Right cardiac atrium (tissue), 5 donors: Measurements from ENCODE around the gene SLC23A2. TPM values are rescaled to one million over a fixed set of nuclear protein-coding genes. Genes with fewer than 3 reads are reported as not detected.
"Not testable (repeated sequence)": the region's sequence is repeated elsewhere in the genome, so short reads cannot be mapped to it uniquely, and the experiment has no call there.

Source experiments
- ATAC-seq, 2 donors: fragments of 200-7000 bp; cut with Tn5 transposase; one replicate each; pipeline versions ENCODE4 v1.8.0 to v1.9.1; 2020; ENCODE audit warnings: moderate library complexity in 2 of 2, mild to moderate bottlenecking in 1 of 2
- DNase-seq, 3 donors: peaks; one replicate each; pipeline ENCODE4 v3.0.0-alpha.2; 2020
- H3K27ac ChIP-seq: one replicate; pipeline ENCODE4 v1.5.1; 2013; ENCODE audit warnings: mild to moderate bottlenecking, low read length, control low read depth, moderate library complexity
- H3K27me3 ChIP-seq: one replicate; pipeline ENCODE4 v1.6.1; 2013; ENCODE audit not compliant: control insufficient read depth, insufficient read depth
- H3K4me1 ChIP-seq: one replicate; pipeline ENCODE4 v1.6.1; 2013; ENCODE audit warnings: low read length; ENCODE audit not compliant: control insufficient read depth, insufficient read depth
- H3K4me3 ChIP-seq: one replicate; pipeline ENCODE4 v1.5.1; 2013; ENCODE audit warnings: low read length, control low read depth
- H3K9me3 ChIP-seq: one replicate; pipeline ENCODE4 v1.6.1; 2013; ENCODE audit warnings: low read length; ENCODE audit not compliant: control insufficient read depth
- WGBS: extraction: QIAGEN DNeasy Blood & Tissue Kit; methylation state at CpG from one replicate; pipeline ENCODE4 v1.1.7; 2013; 5-methylcytosine and 5-hydroxymethylcytosine counted together
- intact Hi-C, 4 donors: fragments of 100-400 bp; cut with DNase I; formaldehyde crosslinking; loops; one replicate each; pipeline versions ENCODE4 v1.11.0 to v1.14.0; 2022 to 2023
- polyA plus RNA-seq: library from polyadenylated mRNA; stranded (reverse); fragments of 200-250 nt; gene quantifications from one replicate; pipeline ENCODE4 v1.2.3, GENCODE V29; 2013
- total RNA-seq, 4 donors: library from RNA; stranded (reverse); fragmentation: NEBNext Ultra II Directional; extraction: Animal tissue kit (Norgen Biotek cat#: 25700); gene quantifications; one replicate each; pipeline ENCODE4 v1.2.1, GENCODE V29; 2021
- donor health status: healthy with polysubstance abuse.
- donor health status: DM: no; HTN: yes; CAD: no.
- donor health status: DM: no; HTN: no; CAD: no.
- donor health status: DM: no; HTN: yes; CAD: no; lungs with severe emphysema.
- donor health status: DM: yes; HTN: yes; CAD: no.

Gene SLC23A2
- total and polyA plus RNA-seq, 5 donors = 5.2 to 15.9 (median 12.6) TPM

- H3K27ac ChIP-seq = no peak overlapping the region
- H3K9me3 ChIP-seq = no peaks in the 10 kb centered on the region
- intact Hi-C loops = no loop called here
- H3K27me3 ChIP-seq = no peaks in the 10 kb centered on the region
- ATAC-seq = peak; percentile 43 to 55
- WGBS = 82% methylated on average over 8 of the region's 8 CpGs
- H3K4me1 ChIP-seq = no peaks in the 10 kb centered on the region
- no peak overlapping the region for H3K4me3 ChIP-seq
- DNase-seq = peak in 1 of 3 donors; percentile 49
Measured at GRCh38 chr20:4886771-4887527, 114.4 kb downstream of the SLC23A2 start.

DNA sequence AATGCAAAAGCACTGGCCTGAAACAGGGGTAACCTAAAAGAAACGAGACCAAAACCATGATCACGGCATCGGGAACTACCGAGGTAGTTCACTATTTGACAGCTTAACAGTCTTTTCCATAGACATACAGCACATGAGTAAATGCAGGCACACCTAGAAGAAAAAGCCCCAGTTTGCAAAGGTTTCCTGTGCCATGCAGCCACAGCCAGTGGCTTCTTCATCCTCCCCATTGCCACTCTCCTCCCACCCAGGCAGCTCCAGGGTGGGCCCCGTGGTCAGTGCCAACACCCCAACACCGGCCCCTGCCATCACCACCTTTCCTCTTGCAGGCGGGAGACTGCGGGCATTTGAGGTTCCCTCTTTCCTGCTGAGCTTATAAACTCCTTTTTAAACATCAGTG, 115.4 kb downstream of the SLC23A2 start:
- ATAC-seq (no peak), DNase-seq (no peak)
- intact Hi-C loops = no loop called here
- Histone ChIP-seq H3K4me3 (no peak overlapping the region), H3K9me3 (no peaks in the 10 kb centered on the region), H3K27ac (no peak overlapping the region), H3K27me3 (no peaks in the 10 kb centered on the region), H3K4me1 (no peaks in the 10 kb centered on the region)
- 85% methylated on average over 8 of the region's 8 CpGs for WGBS

DNA sequence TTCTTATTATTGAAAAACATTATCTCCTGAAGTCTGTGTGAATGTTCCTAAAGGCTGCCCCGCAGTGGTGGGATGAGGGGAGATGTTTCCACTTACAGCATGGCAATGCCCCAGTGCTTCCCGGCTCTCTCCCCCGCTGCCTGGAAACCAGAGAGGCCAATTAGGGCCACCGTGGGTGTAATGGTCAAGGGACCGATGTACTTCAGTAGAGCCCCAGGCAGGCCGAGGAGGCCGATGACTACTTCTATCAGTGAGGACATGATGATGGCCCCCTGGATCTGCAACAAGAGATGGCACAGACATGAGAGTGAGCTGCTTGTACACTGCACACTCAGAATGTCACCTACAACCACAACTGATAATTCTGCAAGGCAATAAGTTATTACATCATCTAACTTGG, 117.8 kb downstream of the SLC23A2 start:
- no peak overlapping the region for H3K4me3 ChIP-seq
- H3K9me3 ChIP-seq = no peaks in the 10 kb centered on the region
- ATAC-seq (peak in 1 of 2 donors; percentile 40), DNase-seq (peak in 1 of 3 donors; percentile 55)
- H3K27me3 ChIP-seq = no peaks in the 10 kb centered on the region
- intact Hi-C loops = no loop called here
- H3K27ac ChIP-seq = no peak overlapping the region
- 65% methylated on average over 7 of the region's 7 CpGs for WGBS
- no peaks in the 10 kb centered on the region for H3K4me1 ChIP-seq

DNA sequence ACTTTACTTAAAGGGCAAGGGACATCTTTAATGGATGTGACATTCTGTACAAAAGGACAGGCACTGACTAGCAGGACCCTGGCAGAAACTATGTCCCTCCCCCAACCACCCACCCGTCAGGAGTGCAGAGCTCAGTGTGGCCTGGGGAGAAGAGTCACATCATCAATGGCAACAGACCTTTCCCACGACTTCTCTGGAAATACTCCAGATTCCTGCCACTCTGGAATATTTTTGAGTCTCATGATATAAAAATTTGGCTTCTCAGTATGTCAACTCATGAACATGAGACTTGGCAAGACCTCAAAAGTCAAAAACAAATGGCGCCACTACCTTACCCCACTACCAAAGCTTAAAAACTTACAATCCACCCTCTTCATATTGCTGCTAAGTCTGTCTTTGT, 118.3 kb downstream of the SLC23A2 start:
- Histone ChIP-seq H3K4me3 (no peak overlapping the region), H3K27ac (no peak overlapping the region), H3K27me3 (no peaks in the 10 kb centered on the region), H3K9me3 (no peaks in the 10 kb centered on the region), H3K4me1 (no peaks in the 10 kb centered on the region)
- WGBS = 72% methylated on average over 3 of the region's 3 CpGs
- intact Hi-C loops = no loop called here
- ATAC-seq (no peak), DNase-seq (no peak)

- ATAC-seq = no peak
Measured at GRCh38 chr20:4881006-4881730, 120.1 kb downstream of the SLC23A2 start.

DNA sequence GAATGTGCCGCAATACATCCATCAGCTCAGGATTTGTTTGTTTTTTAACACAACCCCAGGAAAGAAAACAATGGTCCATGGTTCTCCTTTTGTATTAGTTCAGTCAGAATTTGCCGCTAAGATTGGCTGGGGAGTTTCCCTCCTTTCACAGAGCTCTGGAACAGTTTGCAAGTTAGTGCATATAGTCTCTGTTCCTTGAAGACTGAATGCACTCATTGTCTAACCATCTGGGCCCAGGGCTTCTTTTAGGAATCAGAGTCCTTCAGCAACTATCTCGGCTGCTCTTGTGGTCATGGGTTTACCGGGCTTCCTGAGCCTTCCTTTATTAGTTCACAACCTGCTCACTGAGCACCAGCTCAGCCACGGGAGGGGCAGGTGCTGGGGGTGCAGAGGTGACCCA, 121.3 kb downstream of the SLC23A2 start:
- H3K27me3 ChIP-seq = no peaks in the 10 kb centered on the region
- H3K9me3 ChIP-seq = no peaks in the 10 kb centered on the region
- WGBS = 73% methylated on average over 5 of the region's 5 CpGs
- DNase-seq (no peak), ATAC-seq (no peak)
- no peak overlapping the region for H3K4me3 ChIP-seq
- intact Hi-C loops = no loop called here
- H3K27ac ChIP-seq = no peak overlapping the region
- H3K4me1 ChIP-seq = no peaks in the 10 kb centered on the region

More at GRCh38 chr20:4881006-4881730, 120.1 kb downstream of the SLC23A2 start:
- H3K9me3 ChIP-seq = no peaks in the 10 kb centered on the region
- no peak overlapping the region for H3K27ac ChIP-seq
- DNase-seq = no peak
- intact Hi-C loops = no loop called here
- H3K27me3 ChIP-seq = no peaks in the 10 kb centered on the region
- H3K4me1 ChIP-seq = no peaks in the 10 kb centered on the region
- H3K4me3 ChIP-seq = no peak overlapping the region
- WGBS = 85% methylated on average over 9 of the region's 9 CpGs

- H3K9me3 ChIP-seq, H3K4me1 ChIP-seq, H3K27me3 ChIP-seq, ATAC-seq, DNase-seq, intact Hi-C loops, H3K4me3 ChIP-seq, H3K27ac ChIP-seq: not testable (repeated sequence)
- 82% methylated on average over 5 of the region's 5 CpGs for WGBS
Measured at GRCh38 chr20:4878099-4878498, 123.2 kb downstream of the SLC23A2 start.

DNA sequence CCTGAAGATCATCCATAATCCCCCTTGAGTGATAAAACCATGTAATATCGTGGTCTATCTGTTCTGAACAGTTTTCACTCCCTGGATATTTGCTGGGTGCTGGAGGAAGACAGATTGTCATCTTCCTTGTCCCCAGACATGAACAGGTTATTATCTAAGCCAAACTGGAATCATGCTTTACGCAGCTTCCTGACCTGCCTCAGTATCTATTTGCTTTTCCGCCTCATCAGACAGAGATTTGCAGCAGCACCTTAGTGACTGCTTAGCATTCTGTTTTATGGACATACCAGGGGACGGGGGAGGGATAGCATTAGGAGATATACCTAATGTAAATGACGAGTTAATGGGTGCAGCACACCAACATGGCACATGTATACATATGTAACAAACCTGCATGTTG, 124.6 kb downstream of the SLC23A2 start:
- 92% methylated on average over 5 of the region's 5 CpGs for WGBS
- intact Hi-C loops = no loop called here
- Histone ChIP-seq H3K27me3 (no peaks in the 10 kb centered on the region), H3K4me3 (no peak overlapping the region), H3K4me1 (no peaks in the 10 kb centered on the region), H3K9me3 (no peaks in the 10 kb centered on the region), H3K27ac (no peak overlapping the region)
- DNase-seq (no peak), ATAC-seq (no peak)

DNA sequence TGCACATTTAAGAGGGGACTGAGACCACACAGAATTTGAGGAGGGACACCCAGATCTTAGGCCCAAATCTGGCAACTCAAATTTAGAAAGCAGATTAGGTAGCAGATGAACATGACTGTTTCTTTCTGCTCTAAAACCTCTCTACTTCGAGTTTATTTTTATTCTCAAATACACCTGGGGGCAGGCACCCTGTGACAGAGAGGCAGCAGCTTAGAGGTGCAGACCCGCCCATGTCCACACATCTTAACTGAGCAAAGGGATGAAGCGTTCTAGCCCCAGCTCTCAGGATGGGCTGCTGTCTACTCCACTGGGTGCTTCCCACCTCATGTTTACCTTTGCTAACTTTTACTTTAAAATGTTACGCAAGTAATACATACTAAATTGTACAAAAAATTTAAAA, 125.0 kb downstream of the SLC23A2 start:
- no peaks in the 10 kb centered on the region for H3K9me3 ChIP-seq
- 94% methylated on average over 4 of the region's 4 CpGs for WGBS
- H3K4me1 ChIP-seq = no peaks in the 10 kb centered on the region
- DNase-seq (no peak), ATAC-seq (no peak)
- H3K27ac ChIP-seq = no peak overlapping the region
- intact Hi-C loops = no loop called here
- H3K27me3 ChIP-seq = no peaks in the 10 kb centered on the region
- no peak overlapping the region for H3K4me3 ChIP-seq

DNA sequence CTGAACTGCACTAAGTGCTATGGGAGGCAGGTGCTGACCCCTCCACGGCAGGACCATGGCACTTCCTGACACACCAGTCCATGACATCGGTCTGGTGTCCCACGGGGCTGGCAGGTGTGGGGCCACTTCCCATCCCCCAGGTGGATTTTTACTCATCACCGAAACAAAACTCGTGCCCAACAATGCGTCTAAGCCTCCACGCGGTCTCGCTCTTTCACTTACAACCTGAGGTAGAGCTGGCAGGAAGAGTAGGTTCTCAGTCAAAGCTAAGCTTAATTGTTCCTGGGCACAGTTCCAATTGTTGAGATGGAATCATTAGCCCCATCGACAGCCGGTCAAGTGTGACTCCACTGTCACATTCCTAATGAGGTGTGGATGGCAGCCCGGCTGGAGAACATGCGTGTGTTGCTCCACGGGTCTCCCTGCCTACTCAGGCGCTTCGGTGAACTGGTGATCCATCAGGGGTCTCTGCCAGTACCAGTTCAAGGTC, 125.7 kb downstream of the SLC23A2 start:
- H3K9me3 ChIP-seq = no peaks in the 10 kb centered on the region
- H3K4me3 ChIP-seq = no peak overlapping the region
- intact Hi-C loops = no loop called here
- no peaks in the 10 kb centered on the region for H3K4me1 ChIP-seq
- peak; percentile 82 to 85 for ATAC-seq
- WGBS = 65% methylated on average over 16 of the region's 16 CpGs
- no peaks in the 10 kb centered on the region for H3K27me3 ChIP-seq
- peak in 1 of 3 donors; percentile 67 for DNase-seq
- H3K27ac ChIP-seq = no peak overlapping the region

- DNase-seq = no peak
- intact Hi-C loops = no loop called here
- Histone ChIP-seq H3K27ac (no peak overlapping the region), H3K27me3 (no peaks in the 10 kb centered on the region), H3K4me3 (no peak overlapping the region), H3K9me3 (no peaks in the 10 kb centered on the region), H3K4me1 (no peaks in the 10 kb centered on the region)
- 90% methylated on average over 2 of the region's 2 CpGs for WGBS
- no peak for ATAC-seq
Measured at GRCh38 chr20:4873396-4873795, 127.9 kb downstream of the SLC23A2 start.
